Activated naive CD4-positive, alpha-beta T cell treated with anti-CD3 and anti-CD28 coated beads for 36 hours (primary cell): ENCODE results near the gene GLIS1. TPM values are rescaled to one million over a fixed set of nuclear protein-coding genes. Genes with fewer than 3 reads are reported as not detected.

Experiments used
- CTCF ChIA-PET: fragments of 350-600 bp; sonication (Branson Sonifier 250); formaldehyde crosslinking; loops from one replicate; lab custom pipeline; 2021; ENCODE audit warnings: antibody characterized with exemption; lab: Charles Lee
- DNase-seq: peaks from one replicate; pipeline ENCODE4 v3.0.0-alpha.2; 2020
- H3K27ac Mint-ChIP-seq: one replicate; pipeline ENCODE4 v1.8.0; 2021; ENCODE audit warnings: mild to moderate bottlenecking, mixed read lengths
- H3K27me3 Mint-ChIP-seq: one replicate; pipeline ENCODE4 v1.8.0; 2021; ENCODE audit warnings: low read depth, mixed read lengths
- H3K36me3 Mint-ChIP-seq: one replicate; pipeline ENCODE4 v1.8.0; 2021; ENCODE audit warnings: low read depth, mixed read lengths
- H3K4me1 Mint-ChIP-seq: one replicate; pipeline ENCODE4 v1.8.0; 2021; ENCODE audit warnings: low read depth, mixed read lengths
- H3K4me3 Mint-ChIP-seq: one replicate; pipeline ENCODE4 v1.8.0; 2021; ENCODE audit warnings: mild to moderate bottlenecking, moderate library complexity, mixed read lengths
- H3K9me3 Mint-ChIP-seq: one replicate; pipeline ENCODE4 v1.8.0; 2021; ENCODE audit warnings: mixed read lengths
- intact Hi-C: fragments of 100-400 bp; cut with micrococcal nuclease; formaldehyde crosslinking; loops from one replicate; pipeline ENCODE4 v1.15.1; 2023
- total RNA-seq, 2 experiments: library from RNA; stranded (reverse); gene quantifications; one replicate each; pipeline ENCODE4 v1.2.3, GENCODE V29; 2021

Gene GLIS1
- total RNA-seq, 2 experiments from 2014 or later = not detected

DNA sequence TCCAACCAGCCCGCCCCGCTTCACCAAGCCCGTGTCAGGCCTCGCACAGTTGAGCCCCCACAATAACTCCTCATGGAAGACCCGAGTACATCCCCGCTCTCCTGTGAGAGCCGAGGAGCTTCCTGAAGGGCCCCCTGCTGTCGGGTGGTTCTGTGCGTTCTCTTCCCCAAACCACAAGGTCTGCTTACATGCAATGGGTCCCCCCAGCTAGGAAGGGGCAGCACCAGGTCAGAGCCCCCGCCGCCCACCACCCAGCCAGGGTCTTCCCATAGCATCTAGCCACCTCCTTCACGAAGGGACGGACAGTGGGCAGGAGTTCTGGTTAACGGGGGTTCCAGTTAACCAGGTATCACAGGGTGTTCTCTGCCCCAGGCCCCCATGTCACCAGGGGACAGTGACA, 51.5 kb downstream of the GLIS1 start:
- Mint-ChIP-seq H3K27me3 (no peaks in the 10 kb centered on the region), H3K36me3 (no peaks in the 10 kb centered on the region), H3K4me1 (no peaks in the 10 kb centered on the region), H3K4me3 (no peak overlapping the region), H3K27ac (no peak overlapping the region), H3K9me3 (no peaks in the 10 kb centered on the region)
- CTCF ChIA-PET = no interaction called here
- intact Hi-C loops = no loop called here
- no peak for DNase-seq

DNA sequence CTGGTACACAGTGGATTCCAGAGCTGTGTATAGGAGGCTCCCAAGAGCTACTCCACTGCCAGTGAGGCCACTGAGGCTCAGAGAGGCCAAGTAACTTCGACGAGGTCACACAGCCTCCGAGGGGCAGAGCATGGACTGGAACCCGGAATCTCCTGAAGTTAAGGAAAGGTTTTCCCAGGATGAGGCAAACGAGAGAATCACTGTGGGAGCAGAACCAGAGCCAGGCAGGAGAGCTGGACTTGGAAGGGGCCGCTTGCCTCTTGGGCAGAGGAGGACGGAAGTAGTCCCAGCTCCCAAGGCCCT, 52.0 kb downstream of the GLIS1 start:
- CTCF ChIA-PET = no interaction called here
- Mint-ChIP-seq H3K27ac (no peak overlapping the region), H3K4me3 (no peak overlapping the region), H3K36me3 (no peaks in the 10 kb centered on the region), H3K27me3 (no peaks in the 10 kb centered on the region), H3K4me1 (peaks cover 4% of the 10 kb centered on the region), H3K9me3 (no peaks in the 10 kb centered on the region)
- intact Hi-C loops = no loop called here
- DNase-seq = no peak

DNA sequence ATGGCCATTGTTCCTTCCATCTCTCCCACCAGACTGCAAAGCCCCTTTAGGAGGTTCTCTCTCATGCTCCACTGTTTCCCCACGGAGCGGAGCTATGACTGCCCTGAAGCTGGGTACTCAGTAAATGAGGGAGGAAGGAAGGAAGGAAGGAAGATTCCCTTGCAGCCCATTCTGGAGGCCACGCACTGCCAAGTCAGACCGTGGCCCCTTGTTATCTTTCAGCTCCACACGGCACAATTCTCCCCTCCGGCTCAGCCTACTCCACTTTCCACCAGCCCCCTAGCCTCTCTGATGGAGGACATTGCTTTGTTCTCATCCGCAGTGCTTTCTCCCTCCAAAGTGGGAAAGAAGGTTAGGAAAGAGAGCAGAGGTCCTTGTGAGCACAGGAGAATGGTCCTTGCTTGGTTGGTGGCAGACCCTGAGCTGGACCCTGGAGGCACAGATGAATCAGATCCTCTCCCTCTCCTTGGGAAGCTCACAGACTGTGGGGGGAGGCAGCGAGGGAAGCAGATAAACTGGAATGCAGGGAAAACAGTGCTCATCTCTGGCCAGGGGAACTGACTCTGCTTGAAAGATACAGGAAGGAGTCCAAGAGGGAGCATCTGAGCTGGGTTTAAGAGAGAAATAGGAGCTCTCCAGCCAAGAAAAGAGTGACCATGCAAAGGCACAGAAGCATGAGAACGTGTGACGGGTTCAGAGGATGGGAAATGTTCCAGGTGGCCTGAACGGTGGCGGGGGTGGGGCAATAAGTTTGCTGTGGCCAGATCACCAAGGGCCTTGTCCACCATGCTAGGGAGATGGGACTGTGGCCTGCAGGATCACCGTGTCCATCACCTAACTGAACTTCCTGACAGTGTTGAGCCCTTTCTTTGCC, 52.6 kb downstream of the GLIS1 start:
- Mint-ChIP-seq H3K27ac (no peak overlapping the region), H3K4me3 (no peak overlapping the region), H3K9me3 (no peaks in the 10 kb centered on the region), H3K36me3 (no peaks in the 10 kb centered on the region), H3K27me3 (no peaks in the 10 kb centered on the region), H3K4me1 (peaks cover 6% of the 10 kb centered on the region)
- DNase-seq = no peak
- intact Hi-C loops = no loop called here
- CTCF ChIA-PET = no interaction called here

DNA sequence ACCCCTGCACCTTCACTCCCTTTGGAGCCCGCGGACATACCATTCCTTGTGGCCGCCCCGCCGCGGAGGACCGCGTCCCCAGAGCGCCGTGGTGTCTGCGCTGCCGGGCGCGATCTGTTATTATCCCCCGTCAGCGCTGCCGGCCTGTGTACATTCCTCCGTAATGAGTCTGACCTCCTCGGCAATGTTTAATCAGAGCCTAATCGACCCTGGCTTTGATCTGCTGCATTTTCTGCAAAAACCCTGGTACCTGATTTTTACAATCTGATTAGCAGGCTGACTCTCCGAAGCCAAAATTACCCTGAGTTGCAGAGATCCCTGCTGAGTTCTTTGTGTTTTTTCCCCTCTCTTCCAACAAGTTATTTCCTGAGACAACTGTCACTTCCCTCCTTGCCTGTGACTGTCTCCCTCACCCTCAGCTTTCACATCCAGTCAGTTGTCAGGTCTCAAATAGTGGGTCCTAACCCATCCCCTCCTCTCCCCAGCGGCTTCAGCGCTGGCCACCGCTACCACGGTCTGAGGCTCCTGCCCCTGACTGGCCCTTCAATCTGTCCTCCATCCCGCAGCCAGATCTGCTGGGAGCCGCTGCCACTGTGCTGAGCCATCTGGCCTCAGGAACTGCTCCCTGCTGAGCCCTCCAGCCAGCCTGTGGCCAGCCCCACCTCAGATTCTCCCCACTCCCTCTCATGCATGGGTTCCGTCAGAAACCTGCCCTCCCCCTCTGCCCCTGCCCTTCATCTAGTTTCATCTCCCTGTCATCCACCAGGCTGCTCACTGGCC, 53.5 kb downstream of the GLIS1 start:
- CTCF ChIA-PET = no interaction called here
- H3K4me3 Mint-ChIP-seq = no peak overlapping the region
- H3K4me1 Mint-ChIP-seq = peaks cover 6% of the 10 kb centered on the region
- H3K27me3 Mint-ChIP-seq = no peaks in the 10 kb centered on the region
- intact Hi-C loops = no loop called here
- H3K36me3 Mint-ChIP-seq = no peaks in the 10 kb centered on the region
- DNase-seq = no peak
- H3K9me3 Mint-ChIP-seq = no peaks in the 10 kb centered on the region
- no peak overlapping the region for H3K27ac Mint-ChIP-seq

- Mint-ChIP-seq H3K36me3 (no peaks in the 10 kb centered on the region), H3K27ac (no peak overlapping the region), H3K27me3 (no peaks in the 10 kb centered on the region), H3K4me1 (peaks cover 6% of the 10 kb centered on the region), H3K4me3 (no peak overlapping the region), H3K9me3 (no peaks in the 10 kb centered on the region)
- no peak for DNase-seq
- intact Hi-C loops = no loop called here
- CTCF ChIA-PET = no interaction called here
These were observed 54.2 kb downstream of the GLIS1 start for GRCh38 chr1:53684741-53685140.

DNA sequence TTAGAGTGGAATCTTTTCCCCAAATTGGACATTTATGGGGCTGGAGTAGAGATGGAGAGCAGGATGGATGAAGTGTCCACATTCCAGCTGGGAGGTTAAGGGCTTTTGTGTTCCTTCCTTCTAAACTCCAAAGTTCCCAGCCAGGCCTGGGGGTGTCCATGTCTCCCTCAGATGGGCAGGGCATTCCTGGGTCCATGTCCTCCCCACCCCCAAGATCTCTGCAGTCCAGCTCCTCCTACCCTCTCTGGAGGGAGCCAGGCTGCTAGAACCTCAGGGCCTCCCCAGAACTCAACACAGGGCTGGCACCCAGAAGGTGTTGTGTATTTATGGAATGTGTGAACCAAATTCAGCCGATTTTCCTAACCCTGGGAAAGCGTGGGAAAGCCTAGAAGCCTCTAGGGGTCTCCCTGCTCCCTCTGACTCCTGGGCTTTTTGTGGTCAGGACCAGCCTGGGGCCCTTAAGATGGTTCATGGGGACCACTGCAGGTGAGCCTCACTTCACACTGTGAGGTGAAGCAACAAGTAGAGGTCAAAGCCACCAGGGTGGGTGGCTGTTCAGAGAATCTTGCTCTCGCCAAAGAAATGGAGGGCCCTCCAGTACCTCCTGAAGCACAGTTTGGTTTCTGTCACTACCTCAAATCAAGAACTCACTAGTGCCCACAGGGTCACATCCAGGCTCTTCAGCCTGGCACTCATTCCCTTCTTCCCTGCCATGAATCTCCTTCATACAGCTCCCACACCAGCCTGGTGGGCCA, 54.8 kb downstream of the GLIS1 start:
- H3K4me3 Mint-ChIP-seq = no peak overlapping the region
- CTCF ChIA-PET = interaction anchor here (0.9 kb wide), 1 partner anchor 200 kb away, joined by 5 read pairs; no protein-coding TSS in a partner anchor
- DNase-seq = no peak
- H3K27ac Mint-ChIP-seq = no peak overlapping the region
- H3K27me3 Mint-ChIP-seq = no peaks in the 10 kb centered on the region
- H3K36me3 Mint-ChIP-seq = no peaks in the 10 kb centered on the region
- intact Hi-C loops = no loop called here
- H3K4me1 Mint-ChIP-seq = peaks cover 6% of the 10 kb centered on the region
- H3K9me3 Mint-ChIP-seq = no peaks in the 10 kb centered on the region

DNA sequence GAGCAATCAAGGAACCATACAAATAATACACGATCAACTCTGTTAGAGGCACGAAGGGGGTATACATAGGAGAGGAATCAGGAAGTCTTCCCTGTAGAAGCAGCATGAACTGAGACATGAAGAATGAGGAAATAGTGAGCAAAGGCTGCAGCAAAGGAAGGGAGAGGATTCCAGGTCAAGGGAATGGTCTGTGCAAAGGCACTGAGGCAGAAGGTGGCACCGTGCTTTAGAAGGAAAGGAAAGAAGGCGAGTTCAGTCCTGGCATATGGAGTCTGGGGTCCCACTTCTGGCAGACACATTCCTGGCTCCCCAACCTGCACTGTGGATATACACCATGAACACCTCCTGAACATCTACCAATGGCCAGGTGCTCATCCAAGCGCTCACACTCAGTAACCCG, 56.1 kb downstream of the GLIS1 start:
- no peaks in the 10 kb centered on the region for H3K9me3 Mint-ChIP-seq
- no peaks in the 10 kb centered on the region for H3K36me3 Mint-ChIP-seq
- no peaks in the 10 kb centered on the region for H3K27me3 Mint-ChIP-seq
- peaks cover 6% of the 10 kb centered on the region for H3K4me1 Mint-ChIP-seq
- intact Hi-C loops = loop anchor here (1.0 kb wide), 1 partner anchor 198 kb away; no protein-coding TSS in a partner anchor
- CTCF ChIA-PET = interaction anchor here (0.6 to 1.1 kb wide), 5 partner anchors 11 to 200 kb away, joined by 3 to 4 read pairs (median 3); no protein-coding TSS in a partner anchor
- no peak for DNase-seq
- no peak overlapping the region for H3K4me3 Mint-ChIP-seq
- no peak overlapping the region for H3K27ac Mint-ChIP-seq

GRCh38 chr1:53681977-53682685, 56.8 kb downstream of the GLIS1 start:
- Mint-ChIP-seq H3K27me3 (no peaks in the 10 kb centered on the region), H3K4me3 (no peak overlapping the region), H3K27ac (no peak overlapping the region), H3K4me1 (peaks cover 6% of the 10 kb centered on the region), H3K9me3 (no peaks in the 10 kb centered on the region), H3K36me3 (no peaks in the 10 kb centered on the region)
- peak; percentile 67 for DNase-seq
- intact Hi-C loops = loop anchor here (1.0 kb wide), 1 partner anchor 197 kb away; no protein-coding TSS in a partner anchor
- CTCF ChIA-PET = interaction anchor here (0.6 to 1.1 kb wide), 6 partner anchors 10 to 199 kb away, joined by 3 to 4 read pairs (median 3); no protein-coding TSS in a partner anchor

- Mint-ChIP-seq H3K4me3 (no peak overlapping the region), H3K4me1 (peaks cover 6% of the 10 kb centered on the region), H3K27ac (no peak overlapping the region), H3K36me3 (no peaks in the 10 kb centered on the region), H3K27me3 (no peaks in the 10 kb centered on the region), H3K9me3 (no peaks in the 10 kb centered on the region)
- DNase-seq = no peak
- intact Hi-C loops = no loop called here
- CTCF ChIA-PET = interaction anchor here (1.1 kb wide), 1 partner anchor 197 kb away, joined by 4 read pairs; no protein-coding TSS in a partner anchor
These were observed 57.5 kb downstream of the GLIS1 start for GRCh38 chr1:53681351-53681976.

DNA sequence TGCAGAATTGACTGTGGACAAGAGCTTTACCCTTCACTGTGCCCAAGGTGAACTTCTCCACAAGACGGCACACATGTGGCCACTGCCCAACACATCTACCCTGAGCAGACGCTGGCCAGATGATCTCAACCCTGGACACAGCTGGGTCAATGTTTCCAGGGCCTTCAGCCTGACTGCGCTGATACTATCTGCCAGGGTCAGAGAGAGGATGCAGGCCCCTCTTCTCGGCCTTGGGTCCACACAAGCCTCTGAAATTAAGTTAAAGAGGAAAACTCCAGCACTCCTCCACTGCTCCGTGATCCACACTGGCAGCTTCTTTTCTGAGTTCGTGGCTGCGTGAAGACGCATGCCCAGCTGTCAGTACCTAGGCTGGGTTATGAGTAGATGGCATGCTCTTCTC, 58.1 kb downstream of the GLIS1 start:
- Mint-ChIP-seq H3K9me3 (no peaks in the 10 kb centered on the region), H3K27me3 (no peaks in the 10 kb centered on the region), H3K4me1 (peaks cover 6% of the 10 kb centered on the region), H3K36me3 (no peaks in the 10 kb centered on the region), H3K27ac (no peak overlapping the region), H3K4me3 (no peak overlapping the region)
- CTCF ChIA-PET = no interaction called here
- DNase-seq = no peak
- intact Hi-C loops = no loop called here
